Keratinocyte (primary cell): ENCODE measurements around the gene TSHR. TPM values are rescaled to one million over a fixed set of nuclear protein-coding genes. Genes with fewer than 3 reads are reported as not detected.

Experiments used
- DNase-seq: peaks from one replicate; pipeline ENCODE4 v3.0.0-alpha.2; 2011; ENCODE audit warnings: low read depth, missing footprints, low spot score
- FAIRE-seq: peaks from 2 replicates; lab custom pipeline; 2011; peaks lifted over from hg19 to GRCh38; lab: Jason Lieb, UNC
- H2AFZ ChIP-seq: 2 replicates; pipeline ENCODE4 v1.6.0; 2012; ENCODE audit warnings: low read length, control low read depth, inconsistent platforms; ENCODE audit not compliant: control insufficient read depth
- H3K27ac ChIP-seq: 2 replicates; pipeline ENCODE4 v1.5.1; 2011; ENCODE audit warnings: low read length; ENCODE audit not compliant: control insufficient read depth, insufficient read depth
- H3K27me3 ChIP-seq: 3 replicates; pipeline ENCODE4 v1.6.0; 2011; ENCODE audit warnings: low read length; ENCODE audit not compliant: control insufficient read depth, insufficient read depth; ENCODE audit errors: extremely low read depth
- H3K36me3 ChIP-seq, 2 experiments: 2 replicates in 1 of 2; 3 replicates in 1 of 2; pipeline ENCODE4 v1.5.1; 2011; ENCODE audit warnings: low read length in 2 of 2, mild to moderate bottlenecking in 1 of 2; ENCODE audit not compliant: control insufficient read depth in 2 of 2, insufficient read depth in 2 of 2; ENCODE audit errors: extremely low read depth in 1 of 2
- H3K4me1 ChIP-seq: 3 replicates; pipeline ENCODE4 v1.5.1; 2011; ENCODE audit warnings: low read length; ENCODE audit not compliant: control insufficient read depth, insufficient read depth; ENCODE audit errors: extremely low read depth
- H3K4me2 ChIP-seq: 3 replicates; pipeline ENCODE4 v1.6.0; 2011; ENCODE audit warnings: low read depth, low read length; ENCODE audit not compliant: control insufficient read depth, insufficient read depth; ENCODE audit errors: extremely low read depth
- H3K4me3 ChIP-seq, 3 experiments: fragments of 200-600 bp in 1 of 3; sonication (generic) in 1 of 3; 2 replicates in 2 of 3; 3 replicates in 1 of 3; pipeline ENCODE4 v1.5.1; 2011 to 2016; ENCODE audit warnings: low read length in 3 of 3, mild to moderate bottlenecking in 3 of 3, control low read depth in 2 of 3, inconsistent platforms in 1 of 3, low read depth in 1 of 3, mixed read lengths in 1 of 3, mixed run types in 1 of 3, moderate library complexity in 1 of 3; ENCODE audit not compliant: control insufficient read depth in 2 of 3, insufficient read depth in 2 of 3; ENCODE audit errors: extremely low read depth in 1 of 3
- H3K79me2 ChIP-seq: 2 replicates; pipeline ENCODE4 v1.6.0; 2012; ENCODE audit warnings: low read length; ENCODE audit not compliant: control insufficient read depth, insufficient read depth
- H3K9ac ChIP-seq: 3 replicates; pipeline ENCODE4 v1.6.0; 2011; ENCODE audit warnings: low read length; ENCODE audit not compliant: control insufficient read depth, insufficient read depth; ENCODE audit errors: extremely low read depth
- H3K9me1 ChIP-seq: 3 replicates; pipeline ENCODE4 v1.6.0; 2011; ENCODE audit warnings: low read length; ENCODE audit not compliant: control insufficient read depth, insufficient read depth; ENCODE audit errors: extremely low read depth
- H3K9me3 ChIP-seq: 2 replicates; pipeline ENCODE4 v1.5.1; 2012; ENCODE audit warnings: low read depth, low read length; ENCODE audit not compliant: control insufficient read depth
- H4K20me1 ChIP-seq: 3 replicates; pipeline ENCODE4 v1.6.0; 2011; ENCODE audit warnings: low read length; ENCODE audit not compliant: control insufficient read depth, insufficient read depth; ENCODE audit errors: extremely low read depth
- EZH2 ChIP-seq: IDR thresholded peaks from one replicate; pipeline ENCODE4 v1.6.1; 2012; ENCODE audit warnings: inconsistent platforms, mild to moderate bottlenecking, low read length, moderate library complexity
- dilution Hi-C: fragments of 300-500 bp; cut with MboI; formaldehyde crosslinking; loops from one replicate; pipeline ENCODE4 v1.7.0; 2020; ENCODE audit warnings: low sequenced_read_pairs; ENCODE audit not compliant: extremely low pct_ligation_motif_present
- polyA plus RNA-seq, 5 experiments: library from polyadenylated mRNA; depleted of rRNA in 3 of 5; stranded (reverse) in 3 of 5; stranded (forward) in 1 of 5; unstranded in 1 of 5; fragments of >200 nt; gene quantifications; 1 replicate in 1 of 5; 2 replicates in 3 of 5; 3 replicates in 1 of 5; pipeline versions ENCODE4 v1.2.1 to v1.2.3, GENCODE V29; 2011 to 2012; ENCODE audit warnings: missing spikeins in 2 of 5, low read depth in 1 of 5, low replicate concordance in 1 of 5
- TF ChIP-seq, protein P1 (sequence below), 3 experiments: IDR thresholded peaks in 1 of 3; conservative IDR thresholded peaks in 1 of 3; optimal IDR thresholded peaks in 1 of 3; 2 replicates in 2 of 3; 3 replicates in 1 of 3; pipeline versions ENCODE3 to v1.5.1; 2011; ENCODE audit warnings: low read length in 3 of 3, mild to moderate bottlenecking in 3 of 3, moderate library complexity in 2 of 3, control low read depth in 1 of 3, inconsistent platforms in 1 of 3; ENCODE audit not compliant: insufficient read depth in 2 of 3; ENCODE audit errors: extremely low read depth in 1 of 3

The TSHR gene
- polyA plus RNA-seq, 1 donor (not counting 4 experiments of a cell fraction or from before 2014, with no cell fraction given): 0.03 TPM

DNA sequence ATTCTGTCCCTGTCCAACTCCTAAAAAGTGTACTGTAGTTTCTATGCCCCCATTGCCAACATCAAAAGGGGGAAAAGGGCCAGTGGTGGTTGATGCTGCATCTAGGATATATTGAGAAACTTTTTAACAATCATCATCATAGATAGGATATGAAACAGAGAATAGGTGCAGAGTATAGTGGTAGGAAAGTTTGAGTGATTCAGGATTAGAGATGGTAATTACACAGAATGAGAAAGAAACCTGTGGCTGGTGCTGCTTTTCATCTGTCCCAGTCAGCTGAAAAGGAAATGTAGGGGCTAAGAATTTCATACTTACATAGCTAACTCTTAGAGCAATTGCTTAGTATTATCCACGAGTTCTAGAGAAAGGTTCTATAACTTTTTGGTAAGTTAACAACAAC is 197.8 kb downstream of the TSHR start:
- DNase-seq (no peak), FAIRE-seq (no peak)
- Histone ChIP-seq H3K4me3 (no peak overlapping the region), H3K9me3 (no peaks in the 10 kb centered on the region), H3K4me2 (no peak overlapping the region), H3K27ac (no peak overlapping the region), H3K4me1 (no peaks in the 10 kb centered on the region), H3K9me1 (no peaks in the 10 kb centered on the region), H2AFZ (no peak overlapping the region), H3K79me2 (no peaks in the 10 kb centered on the region), H3K27me3 (no peaks in the 10 kb centered on the region), H3K36me3 (no peaks in the 10 kb centered on the region), H4K20me1 (no peaks in the 10 kb centered on the region), H3K9ac (no peak overlapping the region)
- TF ChIP-seq EZH2: no peak
- TF ChIP-seq, protein P1, sequence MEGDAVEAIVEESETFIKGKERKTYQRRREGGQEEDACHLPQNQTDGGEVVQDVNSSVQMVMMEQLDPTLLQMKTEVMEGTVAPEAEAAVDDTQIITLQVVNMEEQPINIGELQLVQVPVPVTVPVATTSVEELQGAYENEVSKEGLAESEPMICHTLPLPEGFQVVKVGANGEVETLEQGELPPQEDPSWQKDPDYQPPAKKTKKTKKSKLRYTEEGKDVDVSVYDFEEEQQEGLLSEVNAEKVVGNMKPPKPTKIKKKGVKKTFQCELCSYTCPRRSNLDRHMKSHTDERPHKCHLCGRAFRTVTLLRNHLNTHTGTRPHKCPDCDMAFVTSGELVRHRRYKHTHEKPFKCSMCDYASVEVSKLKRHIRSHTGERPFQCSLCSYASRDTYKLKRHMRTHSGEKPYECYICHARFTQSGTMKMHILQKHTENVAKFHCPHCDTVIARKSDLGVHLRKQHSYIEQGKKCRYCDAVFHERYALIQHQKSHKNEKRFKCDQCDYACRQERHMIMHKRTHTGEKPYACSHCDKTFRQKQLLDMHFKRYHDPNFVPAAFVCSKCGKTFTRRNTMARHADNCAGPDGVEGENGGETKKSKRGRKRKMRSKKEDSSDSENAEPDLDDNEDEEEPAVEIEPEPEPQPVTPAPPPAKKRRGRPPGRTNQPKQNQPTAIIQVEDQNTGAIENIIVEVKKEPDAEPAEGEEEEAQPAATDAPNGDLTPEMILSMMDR (optimal IDR thresholded peaks at IDR 0.05 in 1 of 3, IDR thresholded peaks at IDR 0.05 in 1 of 3, conservative IDR thresholded peaks at IDR 0.05 in 1 of 3; ENCODE audit: extremely low read depth in 1 of 3, insufficient read depth in 2 of 3, low read length in 3 of 3): no peak
- dilution Hi-C loops: no loop called here

DNA sequence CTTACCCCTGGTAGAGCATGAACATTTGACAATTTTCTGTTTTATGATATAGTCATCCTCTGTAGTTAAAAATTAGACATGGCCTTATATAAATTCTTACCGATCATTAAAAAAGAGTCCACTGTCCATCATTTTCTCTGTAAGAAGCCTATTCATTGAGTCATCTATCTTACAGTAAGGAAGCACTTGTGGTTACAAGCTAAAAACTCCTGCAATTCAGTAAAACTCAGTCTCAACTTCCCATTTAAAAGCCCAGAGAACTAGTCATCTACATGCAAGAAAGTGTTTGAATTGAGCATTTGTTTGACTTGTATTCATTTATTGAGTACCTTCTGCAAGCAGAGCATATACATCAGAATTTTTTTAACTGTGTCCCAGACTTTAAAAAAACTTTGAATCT is 202.0 kb downstream of the TSHR start:
- no peak overlapping the region for H3K4me2 ChIP-seq
- H3K27ac ChIP-seq: no peak overlapping the region
- no peaks in the 10 kb centered on the region for H3K9me3 ChIP-seq
- FAIRE-seq: no peak
- no peaks in the 10 kb centered on the region for H3K36me3 ChIP-seq
- no peak overlapping the region for H3K4me3 ChIP-seq
- no peak overlapping the region for H3K9ac ChIP-seq
- no peaks in the 10 kb centered on the region for H3K9me1 ChIP-seq
- TF ChIP-seq, protein P1 (optimal IDR thresholded peaks at IDR 0.05 in 1 of 3, IDR thresholded peaks at IDR 0.05 in 1 of 3, conservative IDR thresholded peaks at IDR 0.05 in 1 of 3; ENCODE audit: extremely low read depth in 1 of 3, insufficient read depth in 2 of 3, low read length in 3 of 3): no peak
- no peak for TF ChIP-seq EZH2
- H3K4me1 ChIP-seq: no peaks in the 10 kb centered on the region
- H2AFZ ChIP-seq: no peak overlapping the region
- no peak for DNase-seq
- H3K27me3 ChIP-seq: no peaks in the 10 kb centered on the region
- dilution Hi-C loops: no loop called here
- no peaks in the 10 kb centered on the region for H4K20me1 ChIP-seq
- no peaks in the 10 kb centered on the region for H3K79me2 ChIP-seq
